NCI-H1436 (cell line): ENCODE measurements around the gene SPIN1.

Experiments used
- DNase-seq: peaks from one replicate; lab custom pipeline; 2025; lab: John Stamatoyannopoulos, UW

The SPIN1 gene

GRCh38 chr9:88498880-88499279, 110.6 kb downstream of the SPIN1 start:
- DNase-seq: no peak

GRCh38 chr9:88501086-88501485, 112.8 kb downstream of the SPIN1 start:
- DNase-seq: no peak

DNA sequence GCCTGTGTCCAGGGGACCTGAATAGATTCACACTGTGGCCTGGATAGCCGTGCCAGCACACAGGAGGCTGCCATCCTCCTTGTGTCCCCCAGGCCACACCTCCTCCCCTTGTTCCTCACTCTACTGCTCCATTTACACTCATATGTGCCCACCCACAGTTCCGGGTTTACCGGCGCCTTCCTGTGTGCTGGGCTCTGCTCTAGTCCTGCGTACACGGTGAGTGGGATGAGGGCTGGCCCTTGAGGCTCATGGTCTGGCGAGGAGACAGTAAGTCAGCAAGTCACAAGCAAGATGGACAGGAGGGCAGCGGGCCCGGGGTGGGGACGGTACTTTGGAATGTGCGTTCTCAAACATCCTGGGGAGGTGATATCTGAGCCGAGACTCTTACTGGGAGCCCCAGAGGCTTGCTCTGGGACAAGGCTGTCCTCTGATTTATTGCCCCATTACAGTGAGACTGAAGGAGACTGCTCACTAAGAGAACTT, 114.3 kb downstream of the SPIN1 start:
- no peak for DNase-seq

- no peak for DNase-seq
These were observed 115.0 kb downstream of the SPIN1 start for GRCh38 chr9:88503081-88503844.

DNA sequence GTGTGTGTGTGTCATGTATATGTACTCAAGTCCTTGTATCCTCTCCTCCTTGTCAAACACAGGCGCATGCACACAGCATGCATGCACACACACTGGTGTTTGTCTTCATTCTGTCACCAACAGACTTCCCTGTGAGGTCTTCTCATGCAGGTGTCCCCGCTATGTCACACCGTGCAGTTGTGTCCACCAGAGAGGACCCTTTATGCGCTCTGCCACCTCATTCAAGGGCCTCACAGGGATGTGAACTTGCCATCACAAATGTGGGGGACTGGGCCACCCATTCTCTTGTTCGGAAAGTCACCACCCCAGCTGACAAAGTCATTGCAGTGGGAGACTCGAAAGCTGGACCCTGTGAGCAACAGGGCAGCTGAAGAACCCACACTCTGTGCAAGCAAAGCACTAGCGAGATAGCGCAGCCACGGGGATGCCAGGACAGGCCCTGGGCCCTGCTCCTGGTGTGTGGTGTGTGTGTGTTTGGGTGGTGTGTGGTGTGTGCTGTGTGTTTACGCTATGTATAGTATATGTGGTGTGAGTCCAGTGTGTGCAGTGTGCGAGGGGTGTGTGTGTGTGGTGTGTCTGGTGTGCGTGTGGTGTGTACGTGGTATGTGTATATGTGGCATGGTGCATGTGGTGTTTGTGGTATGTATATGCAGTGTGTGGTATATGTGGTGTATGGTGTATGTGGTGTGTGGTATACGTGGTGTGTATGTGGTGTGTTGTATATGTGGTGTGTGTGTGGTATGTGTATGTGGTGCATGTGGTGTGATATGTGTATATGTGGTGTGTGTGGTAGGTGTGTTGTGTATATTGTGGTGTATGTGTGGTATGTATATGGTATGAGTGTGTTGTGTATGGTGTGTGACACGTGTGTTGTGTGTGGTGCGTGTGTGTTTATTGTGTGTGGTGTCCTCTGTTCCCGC, 115.9 kb downstream of the SPIN1 start:
- DNase-seq: no peak

DNA sequence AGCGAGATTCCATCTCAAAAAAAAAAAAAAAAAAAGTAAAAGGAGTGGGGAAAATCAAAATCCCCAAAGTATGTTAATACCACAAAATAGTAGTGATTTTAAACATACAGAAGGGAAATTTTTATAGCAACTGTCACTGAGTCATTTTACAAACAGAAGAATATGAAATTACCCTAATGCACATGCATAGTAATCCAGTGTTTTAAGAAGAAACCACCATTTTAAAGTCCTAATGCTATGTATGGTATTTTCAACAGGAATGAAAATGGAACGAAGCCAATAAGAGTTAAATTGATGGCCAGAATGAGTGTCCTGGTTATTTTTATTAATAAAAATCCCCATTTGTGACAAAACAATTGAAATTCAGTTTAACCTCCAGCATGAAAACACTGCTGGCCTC, 120.1 kb downstream of the SPIN1 start:
- DNase-seq: no peak

DNA sequence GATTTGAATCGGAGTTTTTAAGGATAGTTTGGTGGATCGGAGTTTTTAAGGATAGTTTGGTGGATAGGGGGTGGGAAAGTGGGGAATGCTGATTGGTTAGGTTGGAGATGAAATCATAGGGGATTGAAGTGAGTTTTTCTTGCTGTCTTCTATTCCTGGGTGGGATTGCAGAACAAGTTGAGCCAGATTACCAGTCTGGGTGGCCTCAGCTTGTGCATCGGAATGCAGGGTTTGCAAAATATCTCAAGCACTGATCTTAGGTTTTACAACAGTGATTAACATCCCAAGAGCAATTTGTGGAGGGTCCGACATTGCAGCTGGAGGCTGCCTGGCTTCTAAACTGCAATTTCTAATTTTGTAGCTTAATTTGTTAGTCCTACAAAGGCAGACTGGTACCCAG, 123.7 kb downstream of the SPIN1 start:
- DNase-seq: no peak

DNA sequence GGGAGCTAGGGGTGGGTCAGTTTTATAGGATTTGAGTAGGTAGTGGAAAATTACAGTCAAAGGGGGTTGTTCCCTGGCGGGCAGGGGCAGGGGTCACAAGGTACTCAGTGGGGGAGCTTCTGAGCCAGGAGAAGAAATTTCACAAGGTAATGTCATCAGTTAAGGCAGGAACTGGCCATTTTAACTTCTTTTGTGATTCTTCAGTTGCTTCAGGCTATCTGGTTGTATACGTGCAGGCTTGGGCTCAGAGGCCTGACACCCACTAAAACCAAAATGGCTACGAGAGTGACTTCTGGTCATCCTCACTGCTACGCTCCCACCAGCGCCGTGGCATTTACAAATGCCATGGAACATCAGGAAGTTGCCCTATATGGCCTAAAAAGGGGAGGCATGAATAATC, 126.0 kb downstream of the SPIN1 start:
- DNase-seq: no peak

GRCh38 chr9:88521308-88521707, 133.1 kb downstream of the SPIN1 start:
- no peak for DNase-seq

DNA sequence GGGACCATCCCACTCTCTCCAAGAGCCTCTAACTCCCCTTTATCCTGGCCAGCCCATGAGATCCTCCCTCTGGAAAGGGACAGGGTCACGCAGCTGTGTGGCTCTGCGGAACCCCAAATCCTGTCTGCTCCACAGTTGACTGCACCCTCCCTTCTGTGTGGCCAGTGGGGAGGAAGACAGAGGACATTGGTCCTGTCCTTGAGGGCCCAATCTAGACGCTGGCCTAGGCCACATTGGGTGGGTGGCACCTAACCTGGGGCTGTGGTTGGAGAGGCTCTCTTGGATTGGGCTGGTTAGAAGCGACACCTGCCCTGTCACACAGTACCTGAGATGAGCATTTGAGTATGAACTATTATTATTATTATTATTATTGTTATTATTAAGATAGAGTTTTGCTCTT, 134.1 kb downstream of the SPIN1 start:
- no peak for DNase-seq

- DNase-seq: no peak
These were observed 134.8 kb downstream of the SPIN1 start for GRCh38 chr9:88523056-88523455.

- DNase-seq: no peak
These were observed 136.7 kb downstream of the SPIN1 start for GRCh38 chr9:88524911-88525310.

DNA sequence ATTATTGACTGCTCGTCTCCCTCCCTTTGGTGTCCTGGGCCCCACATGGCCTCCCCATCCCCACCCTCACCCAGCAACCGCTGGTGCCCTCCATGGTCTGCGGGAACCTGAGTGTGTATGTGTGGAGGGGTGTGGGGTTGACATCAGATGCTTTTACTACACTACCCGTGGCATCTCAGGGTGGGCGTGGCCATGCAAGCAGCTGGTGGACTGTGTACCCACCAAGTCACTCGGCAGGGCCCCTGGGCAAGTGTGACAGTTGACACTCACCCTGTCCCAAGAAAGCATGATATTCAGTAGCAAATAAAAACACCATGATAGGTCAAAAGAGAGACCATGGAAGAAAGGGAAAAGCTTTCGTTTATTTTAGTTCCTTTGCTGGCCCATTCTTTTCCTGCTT, 139.4 kb downstream of the SPIN1 start:
- no peak for DNase-seq
